Panc1 (cell line): Measurements from ENCODE around the gene GRK1. TPM values are rescaled to one million over a fixed set of nuclear protein-coding genes. Genes with fewer than 3 reads are reported as not detected.

Experiments
- ATAC-seq: fragments of 200-7000 bp; cut with Tn5 transposase; 2 replicates; pipeline ENCODE4 v1.9.1; 2020; ENCODE audit warnings: mild to moderate bottlenecking, moderate library complexity
- BruUV-seq: library from RNA; stranded (reverse); fragments of 400-500 nt; replicated peaks from 2 replicates; lab custom pipeline; 2021; lab: Mats Ljungman, UMichigan
- CTCF ChIA-PET: fragments of 300-600 bp; sonication (Branson Sonifier 250); formaldehyde crosslinking; loops from one replicate; lab custom pipeline; 2022; ENCODE audit warnings: antibody characterized with exemption; lab: Charles Lee
- POLR2A ChIA-PET: fragments of 300-600 bp; sonication (Branson Sonifier 250); formaldehyde crosslinking; loops from one replicate; lab custom pipeline; 2022; ENCODE audit warnings: antibody characterized with exemption; lab: Charles Lee
- DNase-seq: peaks from one replicate; pipeline ENCODE4 v3.0.0-alpha.2; 2010; ENCODE audit warnings: low read depth, low spot score
- H3K27ac ChIP-seq: 2 replicates; pipeline ENCODE4 v1.5.1; 2011; ENCODE audit warnings: mild to moderate bottlenecking, low read length, inconsistent platforms
- H3K27me3 ChIP-seq: fragments of 200-500 bp; sonication (Bioruptor generic); 2 replicates; pipeline ENCODE4 v1.6.0; 2014; ENCODE audit warnings: low read length, inconsistent platforms; ENCODE audit not compliant: control insufficient read depth, insufficient read depth
- H3K36me3 ChIP-seq: fragments of 200-500 bp; sonication (Bioruptor generic); 2 replicates; pipeline ENCODE4 v1.5.1; 2014; ENCODE audit warnings: inconsistent platforms, mild to moderate bottlenecking, low read length, moderate library complexity; ENCODE audit not compliant: control insufficient read depth, insufficient read depth
- H3K4me1 ChIP-seq: 2 replicates; pipeline ENCODE4 v1.5.1; 2011; ENCODE audit warnings: inconsistent platforms, mild to moderate bottlenecking, low read length, moderate library complexity; ENCODE audit not compliant: control insufficient read depth, insufficient read depth
- H3K4me3 ChIP-seq, 2 experiments: 2 replicates each; pipeline ENCODE4 v1.5.1; 2011 to 2012; ENCODE audit warnings: low read depth in 2 of 2, low read length in 2 of 2, mild to moderate bottlenecking in 2 of 2, inconsistent platforms in 1 of 2, moderate library complexity in 1 of 2
- H3K9me3 ChIP-seq: fragments of 200-500 bp; sonication (Bioruptor generic); 2 replicates; pipeline ENCODE4 v1.5.1; 2014; ENCODE audit warnings: low read depth, mild to moderate bottlenecking, inconsistent platforms, low read length, moderate library complexity; ENCODE audit not compliant: control insufficient read depth, insufficient read depth
- CTCF ChIP-seq: fragments of 450-650 bp; IDR thresholded peaks from 2 replicates; pipeline ENCODE4 v1.5.1; 2017; ENCODE audit warnings: mild to moderate bottlenecking
- POLR2AphosphoS5 ChIP-seq: IDR thresholded peaks from 2 replicates; pipeline ENCODE4 v1.6.1; 2012; ENCODE audit warnings: mild to moderate bottlenecking, low read depth, low read length, moderate library complexity
- REST ChIP-seq, 2 experiments: IDR thresholded peaks; 2 replicates each; pipeline ENCODE4 v1.6.1; 2011 to 2012; ENCODE audit warnings: low read depth in 2 of 2, control low read depth in 1 of 2, low read length in 1 of 2, mild to moderate bottlenecking in 1 of 2, moderate library complexity in 1 of 2; ENCODE audit not compliant: insufficient read depth in 1 of 2
- SIN3A ChIP-seq: IDR thresholded peaks from 2 replicates; pipeline ENCODE4 v1.6.1; 2012; ENCODE audit warnings: low read depth, mild to moderate bottlenecking, low read length, moderate library complexity, borderline replicate concordance; ENCODE audit not compliant: insufficient read depth
- TCF7L2 ChIP-seq: IDR thresholded peaks from 2 replicates; pipeline ENCODE4 v1.6.1; 2011; ENCODE audit warnings: mild to moderate bottlenecking, low read depth, low read length, inconsistent platforms
- in situ Hi-C: cut with HindIII; loops from 2 replicates; pipeline ENCODE4 v1.10.0; 2016; ENCODE audit warnings: low sequenced_read_pairs, low pct_unique_long_range_greater_than_20kb
- intact Hi-C: fragments of 100-400 bp; cut with micrococcal nuclease; formaldehyde crosslinking; loops from one replicate; pipeline ENCODE4 v1.10.0; 2022; ENCODE audit not compliant: unreplicated experiment
- total RNA-seq: library from RNA; stranded (reverse); gene quantifications from one replicate; pipeline ENCODE4 v1.2.1, GENCODE V29; 2021; ENCODE audit not compliant: unreplicated experiment

Gene GRK1
- total RNA-seq, 1 experiment from 2014 or later = 1.8 TPM

- in situ Hi-C loops = no loop called here
- BruUV-seq = no TSS peak
- intact Hi-C loops = no loop called here
These were observed 10.9 kb upstream of the GRK1 start for GRCh38 chr13:113656003-113656588.

More at GRCh38 chr13:113656003-113656588, 10.9 kb upstream of the GRK1 start:
- H3K27me3 ChIP-seq = no peaks in the 10 kb centered on the region
- CTCF ChIA-PET = interaction anchor here (0.8 kb wide), 1 partner anchor 8 kb away, joined by 3 read pairs; no protein-coding TSS in a partner anchor
- DNase-seq (no peak), ATAC-seq (no peak)
- no peaks in the 10 kb centered on the region for H3K9me3 ChIP-seq
- no peak for TF ChIP-seq CTCF
- TF ChIP-seq TCF7L2 = no peak
- no peak for TF ChIP-seq SIN3A
- no peak for TF ChIP-seq POLR2AphosphoS5
- no peak for TF ChIP-seq REST (IDR thresholded peaks at IDR 0.05; ENCODE audit: insufficient read depth in 1 of 2, low read depth in 2 of 2, low read length in 1 of 2)
- H3K36me3 ChIP-seq = no peaks in the 10 kb centered on the region
- no peak overlapping the region for H3K27ac ChIP-seq
- H3K4me3 ChIP-seq = no peak overlapping the region
- POLR2A ChIA-PET = no interaction called here
- H3K4me1 ChIP-seq = no peaks in the 10 kb centered on the region
